ENCODE measurements around the gene RXFP2. TPM values are rescaled to one million over a fixed set of nuclear protein-coding genes. Genes with fewer than 3 reads are reported as not detected.

Gene RXFP2
- total and polyA plus RNA-seq, 2 of the 8 experiments (the other 6 are each of a cell fraction or from before 2014, with no cell fraction given) = not detected

DNA sequence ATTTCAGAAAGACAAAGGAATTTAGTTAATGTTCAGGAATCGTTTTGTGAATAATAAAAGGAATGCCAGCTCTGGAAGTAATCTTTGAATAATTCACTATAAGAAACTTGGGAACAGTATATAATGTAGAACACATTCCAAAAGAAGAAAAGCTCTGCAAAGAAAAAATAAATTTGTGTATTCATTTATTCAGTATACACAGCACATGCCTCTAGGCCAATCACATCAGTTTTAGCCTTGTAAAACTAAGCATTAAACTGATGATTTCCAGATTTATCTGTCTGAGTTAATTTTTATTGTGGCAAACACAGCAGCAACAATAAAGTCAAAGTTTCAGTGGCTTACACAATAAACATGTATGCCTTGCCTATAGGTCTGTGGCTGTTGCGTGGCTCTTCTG, 5.7 kb upstream of the RXFP2 start:
- 89% methylated on average over 2 of the region's 2 CpGs; no CpG with 5 or more reads in 1 of the 2 experiments for WGBS, 2 experiments (ENCODE audit: extremely low coverage in 1 of 2, insufficient coverage in 1 of 2, insufficient read length in 1 of 2, insufficient replicate concordance in 2 of 2, low coverage in 1 of 2, low lambda C conversion rate in 2 of 2, missing lambda C conversion rate in 1 of 2)
- Histone ChIP-seq H4K5ac (ENCODE audit: insufficient read length, low read depth, low read length) (no peak overlapping the region), H3K4me3 (ENCODE audit: extremely low read depth in 1 of 4, insufficient read depth in 2 of 4, low read depth in 3 of 4, low read length in 4 of 4) (no peak overlapping the region), H3K4ac (replicated peaks; ENCODE audit: insufficient read length, low read depth, low read length) (no peak overlapping the region), H2BK5ac (ENCODE audit: low read depth, low read length) (no peak overlapping the region), H3K79me1 (ENCODE audit: low read depth, low read length) (no peaks in the 10 kb centered on the region), H3K23ac (ENCODE audit: insufficient read length) (no peak overlapping the region), H4K20me1 (replicated peaks in 1 of 2; ENCODE audit: control insufficient read depth in 1 of 2, insufficient read depth in 2 of 2, low read length in 2 of 2) (no peaks in the 10 kb centered on the region), H3K9ac (replicated peaks in 1 of 4; ENCODE audit: extremely low read depth in 1 of 4, low read depth in 3 of 4, low read length in 3 of 4) (no peak overlapping the region), H3K9me3 (ENCODE audit: insufficient read depth in 2 of 2, low read depth in 1 of 2, low read length in 1 of 2) (no peaks in the 10 kb centered on the region), H3K14ac (ENCODE audit: insufficient read length) (no peak overlapping the region), H3K56ac (replicated peaks; ENCODE audit: insufficient read length, low read depth, low read length) (no peak overlapping the region), H2AFZ (ENCODE audit: low read length) (no peak overlapping the region), H2BK12ac (ENCODE audit: low read depth, low read length) (no peak overlapping the region), H3K23me2 (ENCODE audit: low read depth, low read length) (no peaks in the 10 kb centered on the region), H3K4me2 (ENCODE audit: insufficient read depth in 1 of 2, low read depth in 2 of 2, low read length in 2 of 2) (no peak overlapping the region), H3K27me3 (replicated peaks in 1 of 4; ENCODE audit: control insufficient read depth in 3 of 4, extremely low read depth in 1 of 4, insufficient read depth in 3 of 4, low read length in 3 of 4) (no peaks in the 10 kb centered on the region), H2BK120ac (replicated peaks; ENCODE audit: low read depth, low read length) (no peak overlapping the region), H2AK5ac (ENCODE audit: low read depth, low read length) (no peak overlapping the region), H4K91ac (replicated peaks; ENCODE audit: insufficient read length, low read length) (no peak overlapping the region), H4K8ac (ENCODE audit: extremely low read depth, insufficient read depth, low read length) (no peak overlapping the region), H2BK20ac (ENCODE audit: low read length) (no peak overlapping the region), H3K36me3 (ENCODE audit: control insufficient read depth in 2 of 4, insufficient read depth in 4 of 4, low read length in 3 of 4) (no peaks in the 10 kb centered on the region), H3K4me1 (replicated peaks in 1 of 4; ENCODE audit: control insufficient read depth in 3 of 4, insufficient read depth in 4 of 4, low read length in 3 of 4) (no peaks in the 10 kb centered on the region), H3K18ac (ENCODE audit: extremely low read depth, low read length) (no peak overlapping the region), H3K27ac (ENCODE audit: low read depth, low read length) (no peak overlapping the region), H2BK15ac (ENCODE audit: low read length) (no peak overlapping the region), H3K79me2 (ENCODE audit: control insufficient read depth in 1 of 2, insufficient read depth in 2 of 2, low read length in 2 of 2) (no peaks in the 10 kb centered on the region)
- CTCF ChIA-PET (ENCODE audit: partially characterized antibody) = interaction anchor here (1.0 to 3.5 kb wide), 3 partner anchors 9 to 302 kb away, joined by 3 to 16 read pairs (median 5); no protein-coding TSS in a partner anchor
- POLR2A ChIA-PET (ENCODE audit: partially characterized antibody) = interaction anchor here (1.1 kb wide), 1 partner anchor 19 kb away, joined by 3 read pairs; no protein-coding TSS in a partner anchor
- DNase-seq (ENCODE audit: low read depth in 1 of 2, low spot score in 2 of 2) (no peak), FAIRE-seq (no peak)
- TF ChIP-seq KDM5A (IDR thresholded peaks at IDR 0.05; ENCODE audit: low read length) = no peak
